NB4 (cell line): Measurements from ENCODE around the gene CD164L2.

Experiments used
- DNase-seq: peaks from one replicate; pipeline ENCODE4 v3.0.0; 2010; ENCODE audit warnings: low read depth
- H3K4me3 ChIP-seq: one replicate; pipeline ENCODE4 v1.5.1; 2011; ENCODE audit warnings: mild to moderate bottlenecking, low read depth, low read length, moderate library complexity
- CTCF ChIP-seq: IDR thresholded peaks from one replicate; pipeline ENCODE4 v1.5.1; 2012; ENCODE audit warnings: low read depth, low read length
- MAX ChIP-seq: IDR thresholded peaks from 2 replicates; pipeline ENCODE4 v1.6.1; 2011; ENCODE audit warnings: low read depth, low read length
- MYC ChIP-seq: IDR thresholded peaks from 2 replicates; pipeline ENCODE4 v1.6.1; 2011; ENCODE audit warnings: low read depth, low read length
- POLR2A ChIP-seq: IDR thresholded peaks from 2 replicates; pipeline ENCODE4 v1.6.1; 2011; ENCODE audit warnings: mild to moderate bottlenecking; ENCODE audit not compliant: insufficient read length; ENCODE audit errors: extremely low read depth

The CD164L2 gene

GRCh38 chr1:27330786-27331185, 52.3 kb downstream of the CD164L2 start:
- DNase-seq: no peak
- no peak for TF ChIP-seq MYC
- TF ChIP-seq MAX: no peak
- TF ChIP-seq CTCF: no peak
- TF ChIP-seq POLR2A: no peak
- H3K4me3 ChIP-seq: no peak overlapping the region
